A673 (cell line): ENCODE data around the gene ACTR6. TPM values are rescaled to one million over a fixed set of nuclear protein-coding genes. Genes with fewer than 3 reads are reported as not detected.

Experiments
- BruUV-seq: library from RNA; stranded (reverse); fragments of 400-500 nt; replicated peaks from 2 replicates; lab custom pipeline; 2021; lab: Mats Ljungman, UMichigan
- CTCF ChIA-PET: fragments of 300-600 bp; sonication (Branson Sonifier 250); formaldehyde crosslinking; loops from one replicate; lab custom pipeline; 2022; ENCODE audit warnings: antibody characterized with exemption; lab: Charles Lee
- POLR2A ChIA-PET: fragments of 300-600 bp; sonication (Branson Sonifier 250); formaldehyde crosslinking; loops from one replicate; lab custom pipeline; 2022; ENCODE audit warnings: antibody characterized with exemption; ENCODE audit not compliant: low non-redundant PET; lab: Charles Lee
- DNase-seq: peaks from one replicate; pipeline ENCODE4 v3.0.0-alpha.2; 2015; ENCODE audit warnings: low spot score
- H3K27ac ChIP-seq: fragments of 200-600 bp; sonication (generic); 2 replicates; pipeline ENCODE4 v1.5.1; 2016; ENCODE audit warnings: mixed run types, low read depth, mild to moderate bottlenecking, mixed read lengths, antibody characterized with exemption, low read length; ENCODE audit not compliant: poor library complexity, severe bottlenecking
- H3K27me3 ChIP-seq: fragments of 200-600 bp; sonication (generic); replicated peaks from 2 replicates; pipeline ENCODE4 v1.6.1; 2017; ENCODE audit warnings: mixed run types, low read depth, mild to moderate bottlenecking, mixed read lengths, antibody characterized with exemption, low read length; ENCODE audit not compliant: insufficient read depth, poor library complexity
- H3K36me3 ChIP-seq: fragments of 200-600 bp; sonication (generic); 2 replicates; pipeline ENCODE4 v1.6.1; 2016; ENCODE audit warnings: mixed run types, mild to moderate bottlenecking, mixed read lengths, antibody characterized with exemption, low read length; ENCODE audit not compliant: insufficient read depth, poor library complexity, severe bottlenecking
- H3K4me1 ChIP-seq: fragments of 200-600 bp; sonication (generic); 2 replicates; pipeline ENCODE4 v1.6.1; 2017; ENCODE audit warnings: mixed run types, mild to moderate bottlenecking, mixed read lengths, antibody characterized with exemption, low read length; ENCODE audit not compliant: insufficient read depth, poor library complexity, severe bottlenecking
- H3K4me3 ChIP-seq: fragments of 200-600 bp; sonication (generic); 2 replicates; pipeline ENCODE4 v1.5.1; 2016; ENCODE audit warnings: low read depth, mixed run types, mild to moderate bottlenecking, mixed read lengths, low read length; ENCODE audit not compliant: poor library complexity, severe bottlenecking
- H3K9me3 ChIP-seq: fragments of 200-600 bp; sonication (generic); 2 replicates; pipeline ENCODE4 v1.6.1; 2016; ENCODE audit warnings: mixed run types, low read depth, mild to moderate bottlenecking, mixed read lengths, antibody characterized with exemption, low read length; ENCODE audit not compliant: poor library complexity, severe bottlenecking
- EZH2 ChIP-seq: fragments of 200-600 bp; sonication (generic); IDR thresholded peaks from 2 replicates; pipeline ENCODE4 v1.6.1; 2017; ENCODE audit warnings: borderline replicate concordance, low read depth, mild to moderate bottlenecking, mixed read lengths, antibody characterized with exemption, low read length; ENCODE audit not compliant: poor library complexity, severe bottlenecking
- intact Hi-C: fragments of 100-400 bp; cut with micrococcal nuclease; formaldehyde crosslinking; loops from one replicate; pipeline ENCODE4 v1.10.0; 2022; ENCODE audit not compliant: unreplicated experiment
- total RNA-seq: library from RNA; stranded (reverse); gene quantifications from 2 replicates; pipeline ENCODE4 v1.2.3, GENCODE V29; 2021
- TF ChIP-seq, protein P1 (sequence below): fragments of 300-800, 200-600 bp; sonication (generic); conservative IDR thresholded peaks from 2 replicates; pipeline ENCODE4 v1.5.1; 2017; ENCODE audit warnings: low read depth, mild to moderate bottlenecking, antibody characterized with exemption, low read length, moderate library complexity, mixed read lengths

Gene ACTR6
- total RNA-seq, 1 experiment from 2014 or later: 36.0 TPM

DNA sequence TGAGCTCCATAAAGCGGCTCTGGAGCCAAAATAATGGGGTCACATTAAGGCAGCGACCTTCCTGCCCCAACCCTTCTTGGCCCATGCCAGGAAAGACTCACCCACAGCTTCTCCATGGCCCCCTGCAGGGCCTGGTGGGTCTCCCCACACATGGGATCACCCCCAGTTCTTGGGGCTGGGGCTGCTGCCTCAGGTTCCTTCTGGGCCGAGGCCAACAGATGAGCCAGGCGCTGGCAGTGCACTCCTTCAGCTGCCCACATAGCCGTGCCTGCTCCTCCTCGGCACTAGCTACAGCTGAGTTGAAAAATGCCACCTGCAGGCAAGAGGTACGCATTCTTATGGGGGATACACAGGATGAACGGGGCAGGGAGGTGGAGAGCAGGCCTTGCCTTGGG is 43.2 kb upstream of the ACTR6 start:
- H3K27me3 ChIP-seq: no peaks in the 10 kb centered on the region
- no peaks in the 10 kb centered on the region for H3K4me1 ChIP-seq
- BruUV-seq: no TSS peak
- CTCF ChIA-PET: no interaction called here
- no peaks in the 10 kb centered on the region for H3K9me3 ChIP-seq
- H3K27ac ChIP-seq: no peak overlapping the region
- POLR2A ChIA-PET: no interaction called here
- DNase-seq: no peak
- H3K4me3 ChIP-seq: no peak overlapping the region
- intact Hi-C loops: no loop called here
- TF ChIP-seq, protein P1, sequence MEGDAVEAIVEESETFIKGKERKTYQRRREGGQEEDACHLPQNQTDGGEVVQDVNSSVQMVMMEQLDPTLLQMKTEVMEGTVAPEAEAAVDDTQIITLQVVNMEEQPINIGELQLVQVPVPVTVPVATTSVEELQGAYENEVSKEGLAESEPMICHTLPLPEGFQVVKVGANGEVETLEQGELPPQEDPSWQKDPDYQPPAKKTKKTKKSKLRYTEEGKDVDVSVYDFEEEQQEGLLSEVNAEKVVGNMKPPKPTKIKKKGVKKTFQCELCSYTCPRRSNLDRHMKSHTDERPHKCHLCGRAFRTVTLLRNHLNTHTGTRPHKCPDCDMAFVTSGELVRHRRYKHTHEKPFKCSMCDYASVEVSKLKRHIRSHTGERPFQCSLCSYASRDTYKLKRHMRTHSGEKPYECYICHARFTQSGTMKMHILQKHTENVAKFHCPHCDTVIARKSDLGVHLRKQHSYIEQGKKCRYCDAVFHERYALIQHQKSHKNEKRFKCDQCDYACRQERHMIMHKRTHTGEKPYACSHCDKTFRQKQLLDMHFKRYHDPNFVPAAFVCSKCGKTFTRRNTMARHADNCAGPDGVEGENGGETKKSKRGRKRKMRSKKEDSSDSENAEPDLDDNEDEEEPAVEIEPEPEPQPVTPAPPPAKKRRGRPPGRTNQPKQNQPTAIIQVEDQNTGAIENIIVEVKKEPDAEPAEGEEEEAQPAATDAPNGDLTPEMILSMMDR: no peak
- no peaks in the 10 kb centered on the region for H3K36me3 ChIP-seq

DNA sequence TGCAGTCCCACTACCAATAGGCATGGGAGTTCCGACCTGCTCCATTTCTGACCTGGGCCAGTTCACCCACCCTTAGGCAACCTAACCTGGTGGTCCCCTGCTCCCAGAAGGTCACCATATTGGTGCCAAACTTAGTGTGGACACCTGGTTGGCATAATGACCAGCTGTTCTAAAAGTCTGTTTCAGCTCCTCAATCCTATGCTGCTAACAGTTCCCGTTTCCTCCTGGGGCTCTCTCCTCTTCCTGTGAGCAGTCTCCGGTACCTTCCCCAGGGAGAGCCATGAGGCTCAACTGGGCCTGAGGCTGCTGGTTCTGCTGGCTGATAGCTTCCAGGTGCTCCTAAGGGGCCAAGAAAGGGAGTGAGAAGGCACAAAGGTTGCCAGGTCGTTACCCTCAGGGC is 42.1 kb upstream of the ACTR6 start:
- no peak for TF ChIP-seq EZH2
- TF ChIP-seq, protein P1: no peak
- no peaks in the 10 kb centered on the region for H3K9me3 ChIP-seq

DNA sequence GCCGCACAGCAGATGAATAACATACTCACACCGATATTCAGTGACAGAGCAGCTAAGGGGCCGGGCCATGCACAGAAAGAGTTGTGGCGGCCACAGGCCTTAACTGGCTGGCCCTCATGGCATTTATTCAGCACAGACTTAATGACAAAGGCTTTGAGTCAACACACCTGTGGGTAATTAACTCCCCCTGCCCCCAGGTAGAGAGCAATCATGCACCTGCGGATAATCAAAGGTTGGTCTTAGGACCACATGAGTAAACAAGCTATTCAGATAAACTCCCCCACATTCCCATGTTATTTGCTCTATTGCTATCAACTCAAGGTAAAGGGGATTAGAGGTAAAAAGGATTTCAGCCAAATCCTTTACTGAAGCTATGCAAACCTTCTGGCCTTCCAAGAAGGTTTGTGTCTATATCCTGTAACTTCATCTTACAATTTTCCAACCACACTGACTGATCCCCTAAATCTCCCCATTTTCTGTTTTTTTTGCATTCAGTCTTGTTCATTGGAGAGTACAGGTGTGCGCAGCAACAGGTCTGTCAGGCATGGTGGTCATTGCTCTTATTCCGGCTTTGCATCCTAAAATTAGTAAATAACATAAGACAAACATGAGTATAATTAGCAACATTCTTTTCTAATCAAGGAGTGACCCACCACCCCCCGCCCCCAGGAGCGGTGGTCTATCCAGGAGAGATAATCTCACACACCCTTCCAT is 41.1 kb upstream of the ACTR6 start:
- no peak for TF ChIP-seq EZH2
- TF ChIP-seq, protein P1: no peak
- CTCF ChIA-PET: no interaction called here
- Histone ChIP-seq H3K9me3 (no peaks in the 10 kb centered on the region), H3K27ac (no peak overlapping the region), H3K36me3 (no peaks in the 10 kb centered on the region), H3K27me3 (no peaks in the 10 kb centered on the region), H3K4me3 (no peak overlapping the region), H3K4me1 (peaks cover 10% of the 10 kb centered on the region)
- no peak for DNase-seq
- POLR2A ChIA-PET: no interaction called here
- BruUV-seq: no TSS peak
- intact Hi-C loops: no loop called here

More for the DNA sequence above, 42.1 kb upstream of the ACTR6 start:
- no peaks in the 10 kb centered on the region for H3K27me3 ChIP-seq
- H3K4me3 ChIP-seq: no peak overlapping the region
- H3K4me1 ChIP-seq: peaks cover 2% of the 10 kb centered on the region
- H3K27ac ChIP-seq: no peak overlapping the region
- no peaks in the 10 kb centered on the region for H3K36me3 ChIP-seq
- intact Hi-C loops: no loop called here
- no peak for DNase-seq
- no TSS peak for BruUV-seq
- CTCF ChIA-PET: no interaction called here
- POLR2A ChIA-PET: no interaction called here
